K562 (cell line): ENCODE measurements around the gene SLITRK4.

Experiments
- SIN3A ChIP-seq, 2 experiments: fragments of 150-350 bp in 1 of 2; IDR thresholded peaks; 2 replicates each; pipeline ENCODE4 v1.6.1; 2011 to 2016; ENCODE audit warnings: borderline replicate concordance in 2 of 2, low read depth in 2 of 2, low read length in 2 of 2, mild to moderate bottlenecking in 2 of 2, moderate library complexity in 2 of 2; ENCODE audit not compliant: control insufficient read depth in 1 of 2
- TF ChIP-seq, protein P1 (sequence below): fragments of 250-450 bp; sonication (Bioruptor Pico); IDR thresholded peaks from 2 replicates; pipeline ENCODE4 v1.5.0; 2021
- TF ChIP-seq, protein P2 (sequence below): fragments of 250-450 bp; sonication (Bioruptor Pico); IDR thresholded peaks from 2 replicates; pipeline ENCODE4 v1.4.0; 2020; ENCODE audit warnings: mild to moderate bottlenecking, moderate library complexity
- TF ChIP-seq, protein P3 (sequence below): fragments of 450-650 bp; conservative IDR thresholded peaks from 2 replicates; pipeline ENCODE4 v1.6.1; 2016; ENCODE audit warnings: missing genetic modification characterization, low read depth, mild to moderate bottlenecking, missing compliant biosample characterization, moderate library complexity
- TF ChIP-seq, protein P4 (sequence below), 3 experiments: IDR thresholded peaks in 2 of 3; conservative IDR thresholded peaks in 1 of 3; 2 replicates each; pipeline ENCODE4 v1.5.1; 2011 to 2012; ENCODE audit warnings: low read length in 3 of 3, mild to moderate bottlenecking in 3 of 3, control low read depth in 2 of 3, improper control_type of control experiment in 1 of 3, inconsistent platforms in 1 of 3, low read depth in 1 of 3, mixed read lengths in 1 of 3, moderate library complexity in 1 of 3; ENCODE audit not compliant: insufficient read depth in 2 of 3

DNA sequence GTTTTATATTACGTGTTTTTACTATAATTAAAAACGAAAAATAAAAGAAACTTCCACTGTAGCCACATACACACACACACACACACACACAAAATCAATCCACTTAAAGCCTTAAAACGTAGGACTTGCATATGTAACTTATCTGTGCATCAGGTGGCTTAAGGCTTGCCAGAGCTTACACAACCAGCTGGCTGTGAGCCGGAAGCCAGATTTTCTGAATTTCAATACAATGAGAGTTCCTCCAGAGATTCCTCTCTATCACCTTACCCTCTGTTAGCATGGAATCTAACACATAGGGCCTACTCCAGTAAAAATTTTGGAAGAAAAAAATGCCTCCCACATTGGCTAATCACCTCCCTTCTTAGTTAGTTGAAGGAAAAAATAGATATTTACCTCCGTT is 27.9 kb upstream of the SLITRK4 start:
- TF ChIP-seq, protein P1, sequence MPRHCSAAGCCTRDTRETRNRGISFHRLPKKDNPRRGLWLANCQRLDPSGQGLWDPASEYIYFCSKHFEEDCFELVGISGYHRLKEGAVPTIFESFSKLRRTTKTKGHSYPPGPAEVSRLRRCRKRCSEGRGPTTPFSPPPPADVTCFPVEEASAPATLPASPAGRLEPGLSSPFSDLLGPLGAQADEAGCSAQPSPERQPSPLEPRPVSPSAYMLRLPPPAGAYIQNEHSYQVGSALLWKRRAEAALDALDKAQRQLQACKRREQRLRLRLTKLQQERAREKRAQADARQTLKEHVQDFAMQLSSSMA (CRISPR knock-in tag) = no peak
- TF ChIP-seq, protein P2, sequence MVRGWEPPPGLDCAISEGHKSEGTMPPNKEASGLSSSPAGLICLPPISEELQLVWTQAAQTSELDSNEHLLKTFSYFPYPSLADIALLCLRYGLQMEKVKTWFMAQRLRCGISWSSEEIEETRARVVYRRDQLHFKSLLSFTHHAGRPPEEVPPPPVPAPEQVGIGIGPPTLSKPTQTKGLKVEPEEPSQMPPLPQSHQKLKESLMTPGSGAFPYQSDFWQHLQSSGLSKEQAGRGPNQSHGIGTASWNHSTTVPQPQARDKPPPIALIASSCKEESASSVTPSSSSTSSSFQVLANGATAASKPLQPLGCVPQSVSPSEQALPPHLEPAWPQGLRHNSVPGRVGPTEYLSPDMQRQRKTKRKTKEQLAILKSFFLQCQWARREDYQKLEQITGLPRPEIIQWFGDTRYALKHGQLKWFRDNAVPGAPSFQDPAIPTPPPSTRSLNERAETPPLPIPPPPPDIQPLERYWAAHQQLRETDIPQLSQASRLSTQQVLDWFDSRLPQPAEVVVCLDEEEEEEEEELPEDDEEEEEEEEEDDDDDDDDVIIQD (CRISPR knock-in tag) = no peak
- no peak for TF ChIP-seq SIN3A (IDR thresholded peaks at IDR 0.05; ENCODE audit: borderline replicate concordance in 2 of 2, control insufficient read depth in 1 of 2, low read depth in 2 of 2, low read length in 2 of 2)
- TF ChIP-seq, protein P3, sequence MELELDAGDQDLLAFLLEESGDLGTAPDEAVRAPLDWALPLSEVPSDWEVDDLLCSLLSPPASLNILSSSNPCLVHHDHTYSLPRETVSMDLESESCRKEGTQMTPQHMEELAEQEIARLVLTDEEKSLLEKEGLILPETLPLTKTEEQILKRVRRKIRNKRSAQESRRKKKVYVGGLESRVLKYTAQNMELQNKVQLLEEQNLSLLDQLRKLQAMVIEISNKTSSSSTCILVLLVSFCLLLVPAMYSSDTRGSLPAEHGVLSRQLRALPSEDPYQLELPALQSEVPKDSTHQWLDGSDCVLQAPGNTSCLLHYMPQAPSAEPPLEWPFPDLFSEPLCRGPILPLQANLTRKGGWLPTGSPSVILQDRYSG (tag) = no peak
- TF ChIP-seq, protein P4, sequence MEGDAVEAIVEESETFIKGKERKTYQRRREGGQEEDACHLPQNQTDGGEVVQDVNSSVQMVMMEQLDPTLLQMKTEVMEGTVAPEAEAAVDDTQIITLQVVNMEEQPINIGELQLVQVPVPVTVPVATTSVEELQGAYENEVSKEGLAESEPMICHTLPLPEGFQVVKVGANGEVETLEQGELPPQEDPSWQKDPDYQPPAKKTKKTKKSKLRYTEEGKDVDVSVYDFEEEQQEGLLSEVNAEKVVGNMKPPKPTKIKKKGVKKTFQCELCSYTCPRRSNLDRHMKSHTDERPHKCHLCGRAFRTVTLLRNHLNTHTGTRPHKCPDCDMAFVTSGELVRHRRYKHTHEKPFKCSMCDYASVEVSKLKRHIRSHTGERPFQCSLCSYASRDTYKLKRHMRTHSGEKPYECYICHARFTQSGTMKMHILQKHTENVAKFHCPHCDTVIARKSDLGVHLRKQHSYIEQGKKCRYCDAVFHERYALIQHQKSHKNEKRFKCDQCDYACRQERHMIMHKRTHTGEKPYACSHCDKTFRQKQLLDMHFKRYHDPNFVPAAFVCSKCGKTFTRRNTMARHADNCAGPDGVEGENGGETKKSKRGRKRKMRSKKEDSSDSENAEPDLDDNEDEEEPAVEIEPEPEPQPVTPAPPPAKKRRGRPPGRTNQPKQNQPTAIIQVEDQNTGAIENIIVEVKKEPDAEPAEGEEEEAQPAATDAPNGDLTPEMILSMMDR (IDR thresholded peaks at IDR 0.05 in 2 of 3, conservative IDR thresholded peaks at IDR 0.05 in 1 of 3; ENCODE audit: insufficient read depth in 2 of 3, low read depth in 1 of 3, low read length in 3 of 3) = no peak
